GM13977 (cell line): ENCODE measurements around the gene NOP16.

ENCODE experiments used
- DNase-seq: peaks from one replicate; pipeline ENCODE4 v3.0.0; 2012; ENCODE audit warnings: low spot score
- CTCF ChIP-seq: IDR thresholded peaks from 2 replicates; pipeline ENCODE4 v1.5.1; 2012; ENCODE audit warnings: mild to moderate bottlenecking, control low read depth; ENCODE audit not compliant: insufficient read depth; ENCODE audit errors: extremely low read depth, missing control alignments
- in situ Hi-C: fragments of 300-500 bp; cut with MboI; formaldehyde crosslinking; loops from one replicate; pipeline ENCODE4 v1.12.0; 2022; ENCODE audit warnings: low sequenced_read_pairs, low pct_unique_long_range_greater_than_20kb, mixed read lengths, inconsistent platforms; ENCODE audit not compliant: unreplicated experiment

The NOP16 gene

GRCh38 chr5:176405656-176406435, 17.4 kb upstream of the NOP16 start:
- peak; percentile 9 for TF ChIP-seq CTCF
- DNase-seq, result no peak
- in situ Hi-C loops, result no loop called here

DNA sequence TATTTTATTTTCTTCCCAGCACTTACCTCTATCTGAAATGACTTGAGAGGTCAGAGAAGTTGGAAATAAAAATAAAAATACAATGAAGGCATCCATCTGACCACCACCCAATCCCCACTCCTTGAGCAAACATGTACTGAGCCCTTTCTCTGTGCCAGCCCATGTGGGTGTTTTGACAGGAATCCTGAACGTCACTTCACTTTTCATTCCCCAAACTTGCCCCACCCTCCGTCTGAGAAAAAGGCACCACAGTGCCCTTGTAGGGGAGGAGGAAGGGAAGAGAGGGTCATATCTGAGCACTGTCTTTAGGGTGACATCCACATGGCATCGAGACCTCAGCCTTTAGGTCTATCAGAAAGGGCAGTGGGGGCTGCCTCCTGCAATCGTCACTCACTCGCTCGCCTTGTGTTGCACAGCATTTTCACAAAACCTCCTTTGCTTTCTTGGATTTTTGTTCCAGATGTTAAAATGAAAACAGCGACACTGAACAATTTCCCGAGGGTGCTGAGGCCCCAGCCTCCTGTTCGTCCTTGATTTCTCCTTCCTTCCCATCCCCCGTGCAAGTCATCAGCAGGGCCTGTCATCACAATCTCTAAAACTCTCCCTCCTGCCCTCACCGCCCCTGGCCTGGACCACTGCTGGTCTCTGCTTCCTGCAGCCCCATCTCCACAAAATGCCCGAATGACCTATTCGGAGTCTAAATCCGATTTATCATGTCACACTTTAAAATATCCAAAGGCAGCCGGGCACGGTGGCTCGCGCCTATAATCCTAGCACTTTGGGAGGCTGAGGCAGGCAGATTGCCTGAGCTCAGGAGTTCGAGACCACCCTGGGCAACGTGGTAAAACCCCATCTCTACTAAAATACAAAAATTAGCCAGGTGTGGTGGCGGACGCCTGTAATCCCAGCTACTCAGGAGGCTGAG, 13.1 kb upstream of the NOP16 start:
- in situ Hi-C loops, result no loop called here
- no peak for TF ChIP-seq CTCF
- no peak for DNase-seq

GRCh38 chr5:176400382-176401156, 12.2 kb upstream of the NOP16 start:
- in situ Hi-C loops, result no loop called here
- no peak for DNase-seq
- TF ChIP-seq CTCF, result no peak

DNA sequence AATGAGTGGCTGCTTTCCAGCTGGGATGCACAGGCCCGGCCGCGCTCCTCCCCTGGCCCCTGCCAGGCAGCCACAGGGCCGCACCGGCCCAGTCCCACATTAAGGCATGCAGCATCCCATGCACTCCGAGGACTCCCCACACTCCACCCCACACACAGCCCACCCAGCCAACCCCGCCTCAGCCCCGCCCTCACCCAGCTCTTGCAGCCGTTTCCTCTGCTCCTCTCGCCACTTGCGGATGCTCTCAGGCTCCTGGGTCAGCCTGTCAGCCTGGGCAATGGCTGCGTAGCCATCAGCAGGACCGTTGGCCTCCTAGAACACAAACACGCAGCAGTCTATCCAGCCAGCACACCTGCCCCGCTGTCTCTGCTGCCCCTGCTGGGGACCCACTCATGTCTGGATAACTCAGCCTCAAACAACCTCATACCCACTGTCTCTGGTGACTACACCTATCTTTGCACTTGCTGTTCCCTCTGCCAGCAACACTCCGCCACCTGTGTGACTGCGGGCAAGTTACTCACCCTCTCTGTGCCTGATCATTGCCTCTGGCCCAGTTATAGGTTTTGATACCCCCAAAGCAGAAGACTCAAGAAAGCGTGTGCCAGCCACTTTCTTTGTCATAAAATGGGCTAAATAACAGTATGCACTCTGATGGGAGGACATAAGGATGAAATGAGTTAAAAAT, 9.5 kb upstream of the NOP16 start:
- no peak for TF ChIP-seq CTCF
- in situ Hi-C loops, result no loop called here

DNA sequence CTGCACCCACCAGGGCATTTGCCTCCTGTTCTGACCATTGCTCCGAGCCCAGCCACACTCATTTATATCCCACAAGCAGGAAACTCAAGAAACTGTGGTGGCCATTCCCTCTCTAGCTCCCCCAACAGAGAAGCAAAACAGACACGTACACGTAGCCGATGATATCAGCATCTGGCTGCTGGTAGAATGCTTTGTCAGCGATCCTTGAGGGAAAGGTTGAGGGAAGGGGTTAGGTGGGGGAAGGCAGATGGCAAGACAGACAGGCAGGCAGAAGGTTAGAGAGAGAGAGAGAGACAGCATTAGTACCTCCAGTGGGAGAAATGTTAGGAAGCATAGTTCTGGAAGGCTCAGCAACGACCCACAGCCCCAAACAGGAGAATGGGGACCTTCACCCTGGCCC, 7.9 kb upstream of the NOP16 start:
- in situ Hi-C loops, result no loop called here
- no peak for DNase-seq
- no peak for TF ChIP-seq CTCF

More for the DNA sequence above, 9.5 kb upstream of the NOP16 start:
- DNase-seq, result no peak
